ENCODE data around the gene POFUT2.

POFUT2 gene

GRCh38 chr21:45264146-45264911, 23.4 kb downstream of the POFUT2 start:
- TF ChIP-seq CTCF (conservative IDR thresholded peaks at IDR 0.05): no peak
- H3K27ac ChIP-seq: no peak overlapping the region

- TF ChIP-seq CTCF (conservative IDR thresholded peaks at IDR 0.05): no peak
- no peak overlapping the region for H3K27ac ChIP-seq
Observed at GRCh38 chr21:45263534-45263933, 24.2 kb downstream of the POFUT2 start.

GRCh38 chr21:45262616-45263015, 25.1 kb downstream of the POFUT2 start:
- no peak overlapping the region for H3K27ac ChIP-seq

GRCh38 chr21:45262041-45262581, 25.6 kb downstream of the POFUT2 start:
- H3K27ac ChIP-seq: no peak overlapping the region
- TF ChIP-seq CTCF (conservative IDR thresholded peaks at IDR 0.05): no peak

More at GRCh38 chr21:45262616-45263015, 25.1 kb downstream of the POFUT2 start:
- no peak for TF ChIP-seq CTCF (conservative IDR thresholded peaks at IDR 0.05)

GRCh38 chr21:45261093-45261492, 26.6 kb downstream of the POFUT2 start:
- no peak for TF ChIP-seq CTCF (conservative IDR thresholded peaks at IDR 0.05)
- H3K27ac ChIP-seq: no peak overlapping the region

GRCh38 chr21:45260191-45260825, 27.4 kb downstream of the POFUT2 start:
- no peak overlapping the region for H3K27ac ChIP-seq
- no peak for TF ChIP-seq CTCF (conservative IDR thresholded peaks at IDR 0.05)

- TF ChIP-seq CTCF (conservative IDR thresholded peaks at IDR 0.05): no peak
- no peak overlapping the region for H3K27ac ChIP-seq
Observed at GRCh38 chr21:45259206-45259840, 28.4 kb downstream of the POFUT2 start.

Data from VCaP (cell line).